Trophoblast cell (in vitro differentiated cells and primary cell): ENCODE data around the gene ENTREP1.
A peak's percentile ranks its signal among the peaks of the same experiment; 100 is the strongest.

Experiments
- DNase-seq, 2 donors: peaks; one replicate each; pipeline ENCODE4 v3.0.0-alpha.2; 2016
- H2AFZ ChIP-seq: 2 replicates; pipeline ENCODE4 v1.6.1; 2013; ENCODE audit warnings: low read length, moderate library complexity, mild to moderate bottlenecking; ENCODE audit not compliant: insufficient read depth, poor library complexity
- H2AK5ac ChIP-seq: 2 replicates; pipeline ENCODE4 v1.6.1; 2013; ENCODE audit warnings: mild to moderate bottlenecking, low read length
- H2BK120ac ChIP-seq: 2 replicates; pipeline ENCODE4 v1.6.1; 2013; ENCODE audit warnings: low read length, mild to moderate bottlenecking, moderate library complexity; ENCODE audit not compliant: insufficient read depth, poor library complexity
- H2BK12ac ChIP-seq: 2 replicates; pipeline ENCODE4 v1.6.1; 2013; ENCODE audit warnings: mild to moderate bottlenecking, low read length, moderate library complexity
- H2BK5ac ChIP-seq: 2 replicates; pipeline ENCODE4 v1.6.1; 2013; ENCODE audit warnings: low read length, low read depth, moderate library complexity, mild to moderate bottlenecking; ENCODE audit not compliant: poor library complexity
- H3K14ac ChIP-seq: 2 replicates; pipeline ENCODE4 v1.6.1; 2013; ENCODE audit warnings: mild to moderate bottlenecking, low read length
- H3K18ac ChIP-seq: 2 replicates; pipeline ENCODE4 v1.6.1; 2013; ENCODE audit warnings: mild to moderate bottlenecking, low read length
- H3K23ac ChIP-seq: 2 replicates; pipeline ENCODE4 v1.6.1; 2013; ENCODE audit warnings: low read length
- H3K27ac ChIP-seq: 2 replicates; pipeline ENCODE4 v1.5.1; 2013; ENCODE audit warnings: low read depth, mild to moderate bottlenecking, inconsistent platforms, low read length, moderate library complexity
- H3K27me3 ChIP-seq: 2 replicates; pipeline ENCODE4 v1.6.1; 2013; ENCODE audit warnings: inconsistent platforms, mild to moderate bottlenecking, low read length, moderate library complexity; ENCODE audit not compliant: insufficient read depth
- H3K36me3 ChIP-seq, 2 experiments: 1 replicate in 1 of 2; 2 replicates in 1 of 2; pipeline ENCODE4 v1.6.1; 2013; ENCODE audit warnings: low read length in 2 of 2, mild to moderate bottlenecking in 2 of 2, moderate library complexity in 1 of 2; ENCODE audit not compliant: insufficient read depth in 2 of 2, control insufficient read depth in 1 of 2
- H3K4ac ChIP-seq: 2 replicates; pipeline ENCODE4 v1.6.1; 2013; ENCODE audit warnings: low read depth, mild to moderate bottlenecking, low read length, moderate library complexity
- H3K4me1 ChIP-seq, 2 experiments: 1 replicate in 1 of 2; 2 replicates in 1 of 2; pipeline ENCODE4 v1.6.1; 2013; ENCODE audit warnings: low read length in 2 of 2, mild to moderate bottlenecking in 2 of 2, moderate library complexity in 1 of 2; ENCODE audit not compliant: insufficient read depth in 2 of 2, control insufficient read depth in 1 of 2
- H3K4me2 ChIP-seq: 2 replicates; pipeline ENCODE4 v1.6.1; 2013; ENCODE audit warnings: inconsistent platforms, mild to moderate bottlenecking, low read length, moderate library complexity
- H3K4me3 ChIP-seq: 2 replicates; pipeline ENCODE4 v1.5.1; 2013; ENCODE audit warnings: mild to moderate bottlenecking, low read depth, low read length, inconsistent platforms
- H3K79me1 ChIP-seq: one replicate; pipeline ENCODE4 v1.6.1; 2013; ENCODE audit warnings: low read length
- H3K79me2 ChIP-seq: 2 replicates; pipeline ENCODE4 v1.6.1; 2013; ENCODE audit warnings: low read length, mild to moderate bottlenecking; ENCODE audit not compliant: control insufficient read depth, insufficient read depth, poor library complexity
- H3K9ac ChIP-seq: 2 replicates; pipeline ENCODE4 v1.6.1; 2013; ENCODE audit warnings: mild to moderate bottlenecking, low read length
- H3K9me3 ChIP-seq: 2 replicates; pipeline ENCODE4 v1.6.1; 2013; ENCODE audit warnings: low read depth, mild to moderate bottlenecking, control low read depth, inconsistent platforms, low read length; ENCODE audit not compliant: insufficient read depth
- H4K12ac ChIP-seq: 2 replicates; pipeline ENCODE4 v1.6.1; 2013; ENCODE audit warnings: low read depth, mild to moderate bottlenecking, low read length, moderate library complexity
- H4K8ac ChIP-seq: 2 replicates; pipeline ENCODE4 v1.6.1; 2013; ENCODE audit warnings: low read depth, mild to moderate bottlenecking, low read length, moderate library complexity
- H4K91ac ChIP-seq: one replicate; pipeline ENCODE4 v1.6.1; 2013; ENCODE audit warnings: low read depth, mild to moderate bottlenecking, low read length, moderate library complexity
- WGBS: extraction: QIAGEN DNeasy Blood & Tissue Kit; methylation state at CpG from one replicate; pipeline ENCODE4 v1.1.7; 2013; ENCODE audit warnings: missing lambda C conversion rate; ENCODE audit not compliant: insufficient read length, insufficient coverage; ENCODE audit errors: extremely low coverage; 5-methylcytosine and 5-hydroxymethylcytosine counted together

ENTREP1 gene

GRCh38 chr9:69364510-69365150 lies 39.6 kb downstream of the ENTREP1 start:
- H3K79me2 ChIP-seq = no peaks in the 10 kb centered on the region
- H3K79me1 ChIP-seq = no peaks in the 10 kb centered on the region
- no peak overlapping the region for H4K8ac ChIP-seq
- no peak overlapping the region for H3K4ac ChIP-seq
- no peak overlapping the region for H2AFZ ChIP-seq
- no peak overlapping the region for H3K14ac ChIP-seq
- H3K23ac ChIP-seq = no peak overlapping the region
- no peak overlapping the region for H3K9ac ChIP-seq
- DNase-seq = no peak
- H2BK5ac ChIP-seq = no peak overlapping the region
- no peak overlapping the region for H2BK12ac ChIP-seq
- no peak overlapping the region for H4K91ac ChIP-seq
- no peaks in the 10 kb centered on the region for H3K36me3 ChIP-seq
- H3K27ac ChIP-seq = no peak overlapping the region
- H3K4me3 ChIP-seq = no peak overlapping the region
- H3K9me3 ChIP-seq = no peaks in the 10 kb centered on the region
- no CpG with 5 or more reads among the region's 3 CpGs for WGBS
- H3K27me3 ChIP-seq = no peaks in the 10 kb centered on the region
- no peaks in the 10 kb centered on the region for H3K4me1 ChIP-seq
- no peak overlapping the region for H3K18ac ChIP-seq
- H3K4me2 ChIP-seq = no peak overlapping the region
- no peak overlapping the region for H2AK5ac ChIP-seq
- no peak overlapping the region for H2BK120ac ChIP-seq
- no peak overlapping the region for H4K12ac ChIP-seq

- Histone ChIP-seq H3K4ac (no peak overlapping the region), H2BK5ac (no peak overlapping the region), H3K23ac (no peak overlapping the region), H2AK5ac (no peak overlapping the region), H3K27ac (no peak overlapping the region), H4K91ac (no peak overlapping the region), H3K14ac (no peak overlapping the region), H3K79me2 (no peaks in the 10 kb centered on the region), H3K4me2 (no peak overlapping the region), H2BK12ac (no peak overlapping the region), H2BK120ac (no peak overlapping the region), H3K79me1 (no peaks in the 10 kb centered on the region), H3K36me3 (no peaks in the 10 kb centered on the region), H3K9me3 (no peaks in the 10 kb centered on the region), H4K12ac (no peak overlapping the region), H3K27me3 (no peaks in the 10 kb centered on the region), H3K18ac (no peak overlapping the region), H3K4me1 (no peaks in the 10 kb centered on the region), H3K9ac (no peak overlapping the region), H3K4me3 (no peak overlapping the region), H2AFZ (no peak overlapping the region), H4K8ac (no peak overlapping the region)
- DNase-seq = no peak
- no CpG with 5 or more reads among the region's 2 CpGs for WGBS
These were observed 45.4 kb downstream of the ENTREP1 start for GRCh38 chr9:69370430-69370829.

GRCh38 chr9:69371001-69371400 lies 46.0 kb downstream of the ENTREP1 start:
- Histone ChIP-seq H4K12ac (no peak overlapping the region), H3K27ac (no peak overlapping the region), H3K79me1 (no peaks in the 10 kb centered on the region), H3K4ac (no peak overlapping the region), H3K27me3 (no peaks in the 10 kb centered on the region), H2BK12ac (no peak overlapping the region), H4K8ac (no peak overlapping the region), H2AK5ac (no peak overlapping the region), H3K14ac (no peak overlapping the region), H3K4me3 (no peak overlapping the region), H4K91ac (no peak overlapping the region), H3K4me1 (no peaks in the 10 kb centered on the region), H3K18ac (no peak overlapping the region), H2BK120ac (no peak overlapping the region), H2AFZ (no peak overlapping the region), H3K4me2 (no peak overlapping the region), H3K23ac (no peak overlapping the region), H3K9me3 (no peaks in the 10 kb centered on the region), H2BK5ac (no peak overlapping the region), H3K9ac (no peak overlapping the region), H3K36me3 (no peaks in the 10 kb centered on the region), H3K79me2 (no peaks in the 10 kb centered on the region)
- DNase-seq = no peak
- WGBS = no CpG with 5 or more reads among the region's 1 CpG

- Histone ChIP-seq H3K36me3 (peaks cover 0 to 4% of the 10 kb centered on the region in 2 experiments), H2AK5ac (no peak overlapping the region), H3K4me3 (no peak overlapping the region), H3K27ac (no peak overlapping the region), H4K12ac (no peak overlapping the region), H3K27me3 (no peaks in the 10 kb centered on the region), H3K79me2 (no peaks in the 10 kb centered on the region), H4K8ac (no peak overlapping the region), H3K18ac (no peak overlapping the region), H3K23ac (no peak overlapping the region), H2BK12ac (no peak overlapping the region), H3K4ac (no peak overlapping the region), H3K9me3 (no peaks in the 10 kb centered on the region), H3K4me2 (no peak overlapping the region), H2BK120ac (no peak overlapping the region), H2AFZ (no peak overlapping the region), H3K14ac (no peak overlapping the region), H3K79me1 (peaks cover 1% of the 10 kb centered on the region), H3K9ac (no peak overlapping the region), H2BK5ac (no peak overlapping the region), H3K4me1 (peaks cover 6 to 21% of the 10 kb centered on the region in 2 experiments), H4K91ac (no peak overlapping the region)
- no CpG with 5 or more reads among the region's 3 CpGs for WGBS
- peak; percentile 34 to 57 for DNase-seq
These were observed 51.6 kb downstream of the ENTREP1 start for GRCh38 chr9:69376651-69377050.
